ENCODE data around the gene NCAM1.

- TF ChIP-seq CTCF (IDR thresholded peaks at IDR 0.05) (no peak), POLR2A (IDR thresholded peaks at IDR 0.05) (no peak), POLR2AphosphoS5 (IDR thresholded peaks at IDR 0.05) (no peak), EP300 (IDR thresholded peaks at IDR 0.05) (no peak)
Measured at GRCh38 chr11:113274713-113275582, 313.7 kb downstream of the NCAM1 start.

Measured in upper lobe of left lung (tissue), 4 donors.